K562 (cell line): ENCODE results near the gene RNGTT. TPM values are rescaled to one million over a fixed set of nuclear protein-coding genes. Genes with fewer than 3 reads are reported as not detected.

ENCODE experiments used
- ATAC-seq: fragments of 200-7000 bp; cut with Tn5 transposase; 3 replicates; pipeline ENCODE4 v1.9.1; 2020; ENCODE audit warnings: moderate library complexity
- BruUV-seq: library from RNA; stranded (reverse); fragments of 400-500 nt; replicated peaks from 2 replicates; lab custom pipeline; 2021; lab: Mats Ljungman, UMichigan
- CTCF ChIA-PET: fragments of 300-600 bp; formaldehyde crosslinking; extraction: SDS; loops from one replicate; lab custom pipeline; 2021; ENCODE audit warnings: low intra/inter-chr PET ratio; lab: Yijun Ruan, JAX
- POLR2A ChIA-PET: fragments of 300-600, 350-650 bp; sonication (Branson Sonifier 250); formaldehyde crosslinking; extraction: SDS; loops from one replicate; lab custom pipeline; 2021; ENCODE audit warnings: antibody characterized with exemption, inconsistent platforms; lab: Yijun Ruan, JAX
- DNase-seq, 4 experiments: peaks; one replicate each; pipeline versions ENCODE4 v3.0.0 to v3.0.0-alpha.2; 2011 to 2018; ENCODE audit warnings: low spot score in 3 of 4, mixed read lengths in 3 of 4; ENCODE audit errors: extremely low read depth in 1 of 4
- FAIRE-seq: peaks from 2 replicates; lab custom pipeline; 2011; peaks lifted over from hg19 to GRCh38; lab: Jason Lieb, UNC
- H2AFZ ChIP-seq: 2 replicates; pipeline ENCODE4 v1.6.0; 2011; ENCODE audit warnings: low read depth, low read length, control low read depth, inconsistent platforms
- H3K27ac ChIP-seq: fragments of 200-600 bp; 3 replicates; pipeline ENCODE4 v1.8.0; 2011; ENCODE audit warnings: low read depth, mild to moderate bottlenecking, control low read depth, inconsistent platforms, low read length, moderate library complexity, mixed read lengths; ENCODE audit errors: extremely low read depth
- H3K27me3 ChIP-seq, 2 experiments: fragments of 300-600 bp in 1 of 2; 2 replicates in 1 of 2; 3 replicates in 1 of 2; pipeline versions ENCODE4 v1.6.0 to v1.8.0; 2011; ENCODE audit warnings: inconsistent platforms in 2 of 2, low read length in 2 of 2, mild to moderate bottlenecking in 1 of 2, mixed read lengths in 1 of 2, moderate library complexity in 1 of 2; ENCODE audit not compliant: control insufficient read depth in 2 of 2, insufficient read depth in 2 of 2
- H3K36me3 ChIP-seq: fragments of 300-600 bp; 3 replicates; pipeline ENCODE4 v1.8.0; 2011; ENCODE audit warnings: mild to moderate bottlenecking, low read length, inconsistent platforms; ENCODE audit not compliant: control insufficient read depth, insufficient read depth
- H3K4me1 ChIP-seq, 2 experiments: fragments of 200-600 bp in 1 of 2; replicated peaks in 1 of 2; 2 replicates in 1 of 2; 3 replicates in 1 of 2; pipeline versions ENCODE4 v1.5.1 to v1.8.0; 2011; ENCODE audit warnings: inconsistent platforms in 2 of 2, low read length in 2 of 2, mild to moderate bottlenecking in 1 of 2, mixed read lengths in 1 of 2, moderate library complexity in 1 of 2; ENCODE audit not compliant: control insufficient read depth in 2 of 2, insufficient read depth in 2 of 2
- H3K4me2 ChIP-seq: 2 replicates; pipeline ENCODE4 v1.6.1; 2011; ENCODE audit warnings: low read length, control low read depth, inconsistent platforms, mixed read lengths; ENCODE audit not compliant: insufficient read depth
- H3K4me3 ChIP-seq: fragments of 200-600 bp; sonication (generic), shearing (Covaris generic); 2 replicates; pipeline ENCODE4 v1.5.1; 2016; ENCODE audit warnings: control low read depth, inconsistent platforms
- H3K79me2 ChIP-seq: fragments of 200-600 bp; 3 replicates; pipeline ENCODE4 v1.8.0; 2011; ENCODE audit warnings: low read length, inconsistent platforms; ENCODE audit not compliant: control insufficient read depth, insufficient read depth
- H3K9ac ChIP-seq, 2 experiments: 2 replicates each; pipeline versions ENCODE4 v1.6.0 to v1.6.1; 2011; ENCODE audit warnings: low read depth in 2 of 2, low read length in 2 of 2, control low read depth in 1 of 2, inconsistent platforms in 1 of 2, mild to moderate bottlenecking in 1 of 2, mixed read lengths in 1 of 2; ENCODE audit not compliant: insufficient read depth in 1 of 2
- H3K9me1 ChIP-seq: one replicate; pipeline ENCODE4 v1.6.0; 2011; ENCODE audit warnings: inconsistent platforms, mild to moderate bottlenecking, low read length, moderate library complexity; ENCODE audit not compliant: control insufficient read depth, insufficient read depth
- H3K9me3 ChIP-seq: replicated peaks from 2 replicates; pipeline ENCODE4 v1.5.1; 2011; ENCODE audit warnings: low read depth, low read length, inconsistent platforms; ENCODE audit not compliant: control insufficient read depth, insufficient read depth
- H4K20me1 ChIP-seq: replicated peaks from 2 replicates; pipeline ENCODE4 v1.6.1; 2011; ENCODE audit warnings: low read length, inconsistent platforms, mixed read lengths; ENCODE audit not compliant: control insufficient read depth, insufficient read depth
- ARHGAP35 ChIP-seq: fragments of 450-650 bp; IDR thresholded peaks from 2 replicates; pipeline ENCODE4 v1.6.1; 2018; ENCODE audit not compliant: partially characterized antibody
- CREB3 ChIP-seq: fragments of 450-650 bp; conservative IDR thresholded peaks from 2 replicates; pipeline ENCODE4 v1.6.1; 2016; ENCODE audit warnings: missing genetic modification characterization, low read depth, mild to moderate bottlenecking, missing compliant biosample characterization, moderate library complexity
- ERF ChIP-seq: fragments of 450-650 bp; formaldehyde crosslinking; IDR thresholded peaks from 2 replicates; pipeline ENCODE4 v1.4.0; 2020; ENCODE audit warnings: mild to moderate bottlenecking, mixed read lengths
- HDAC3 ChIP-seq: fragments of 450-650 bp; IDR thresholded peaks from 2 replicates; pipeline ENCODE4 v1.6.1; 2018; ENCODE audit warnings: borderline replicate concordance, mild to moderate bottlenecking, moderate library complexity; ENCODE audit not compliant: partially characterized antibody
- MTA1 ChIP-seq: fragments of 450-650 bp; IDR thresholded peaks from 2 replicates; pipeline ENCODE4 v1.6.1; 2017; ENCODE audit warnings: borderline replicate concordance
- NR2C2 ChIP-seq, 2 experiments: fragments of 200-800 bp in 1 of 2; sonication (Bioruptor generic) in 1 of 2; sonication (generic) in 1 of 2; formaldehyde crosslinking in 1 of 2; IDR thresholded peaks; 2 replicates each; pipeline versions ENCODE4 v1.6.1 to v1.8.0; 2016 to 2022; ENCODE audit warnings: mild to moderate bottlenecking in 1 of 2, missing compliant biosample characterization in 1 of 2, missing genetic modification characterization in 1 of 2, missing genetic modification reagents in 1 of 2
- SUPT5H ChIP-seq: fragments of 450-650 bp; IDR thresholded peaks from 2 replicates; pipeline ENCODE4 v1.6.1; 2016
- TAF1 ChIP-seq: IDR thresholded peaks from 2 replicates; pipeline ENCODE4 v1.6.1; 2011; ENCODE audit warnings: mild to moderate bottlenecking, low read length, moderate library complexity; ENCODE audit not compliant: insufficient read depth, control insufficient read depth, severe bottlenecking; ENCODE audit errors: extremely low read depth
- TBL1XR1 ChIP-seq, 2 experiments: IDR thresholded peaks; 2 replicates each; pipeline ENCODE4 v1.6.1; 2012; ENCODE audit warnings: improper control_type of control experiment in 2 of 2, low read length in 2 of 2, mild to moderate bottlenecking in 1 of 2
- ZFP1 ChIP-seq: fragments of 450-650 bp; formaldehyde crosslinking; IDR thresholded peaks from 2 replicates; pipeline ENCODE4 v1.4.0; 2020; ENCODE audit warnings: mild to moderate bottlenecking, mixed read lengths
- ZSCAN32 ChIP-seq: fragments of 450-650 bp; formaldehyde crosslinking; IDR thresholded peaks from 2 replicates; pipeline ENCODE4 v1.4.0; 2020; ENCODE audit warnings: mild to moderate bottlenecking, moderate library complexity
- in situ Hi-C: fragments of 300-500 bp; cut with MboI; formaldehyde crosslinking; loops from 4 replicates; pipeline ENCODE4 v1.15.0; 2018; ENCODE audit warnings: inconsistent platforms, mixed read lengths
- intact Hi-C: fragments of 100-400 bp; cut with micrococcal nuclease; formaldehyde crosslinking; loops from 2 replicates; pipeline ENCODE4 v1.14.2; 2022
- polyA plus RNA-seq, 8 experiments: library from polyadenylated mRNA; depleted of rRNA in 4 of 8; stranded (reverse) in 5 of 8; unstranded in 3 of 8; fragments of >200 nt; fragmentation: Nextera tagmentation in 2 of 8; fragmentation: Illumina TruSeq in 1 of 8; extraction: Ambion mirVana in 2 of 8; extraction: Trizol in 1 of 8; gene quantifications; 2 replicates each; pipeline versions ENCODE4 v1.2.1 to v1.2.3, GENCODE V29; 2011 to 2014; ENCODE audit warnings: inconsistent platforms in 1 of 8, missing spikeins in 1 of 8
- total RNA-seq, 7 experiments: library from RNA; depleted of rRNA in 6 of 7; stranded (reverse); fragments of >200 nt in 6 of 7; fragmentation: Illumina TruSeq in 2 of 7; extraction: Trizol in 2 of 7; gene quantifications; 2 replicates each; pipeline versions ENCODE4 v1.2.1 to v1.2.3, GENCODE V29; 2011 to 2021; ENCODE audit warnings: low replicate concordance in 1 of 7

The RNGTT gene
- total and polyA plus RNA-seq, 9 of the 15 experiments (the other 6 are each of a cell fraction or from before 2014, with no cell fraction given): 6.1 to 31.7 (median 19.5) TPM

GRCh38 chr6:88785478-88785877, 177.9 kb downstream of the RNGTT start:
- no peaks in the 10 kb centered on the region for H3K79me2 ChIP-seq
- in situ Hi-C loops: no loop called here
- ATAC-seq (no peak), DNase-seq (no peak), FAIRE-seq (no peak)
- intact Hi-C loops: no loop called here
- H3K27me3 ChIP-seq: no peaks in the 10 kb centered on the region
- ChIA-PET CTCF (no interaction called here), POLR2A (no interaction called here)
- H4K20me1 ChIP-seq: no peaks in the 10 kb centered on the region
- TF ChIP-seq CREB3 (tag): no peak
- no peak for TF ChIP-seq ZSCAN32 (CRISPR knock-in tag)
- no peak for TF ChIP-seq TAF1
- no peak for TF ChIP-seq ERF (CRISPR knock-in tag)
- no peak for TF ChIP-seq MTA1
- TF ChIP-seq ARHGAP35: no peak
- no peak for TF ChIP-seq HDAC3
- no peak for TF ChIP-seq TBL1XR1 (IDR thresholded peaks at IDR 0.05; ENCODE audit: low read length in 2 of 2)
- no peak for TF ChIP-seq ZFP1
- no peak for TF ChIP-seq SUPT5H
- no peak for TF ChIP-seq NR2C2 (CRISPR knock-in tag; IDR thresholded peaks at IDR 0.05)
- no peak for TF ChIP-seq NR2C2 (tag; IDR thresholded peaks at IDR 0.05)
- no peak overlapping the region for H2AFZ ChIP-seq
- no peak overlapping the region for H3K27ac ChIP-seq
- no peak overlapping the region for H3K4me2 ChIP-seq
- H3K9ac ChIP-seq: no peak overlapping the region
- no TSS peak for BruUV-seq
- H3K9me1 ChIP-seq: no peaks in the 10 kb centered on the region
- peaks cover 2% of the 10 kb centered on the region; the same call in 1 of the 3 replicates for H3K36me3 ChIP-seq
- H3K4me3 ChIP-seq: no peak overlapping the region
- H3K4me1 ChIP-seq: no peaks in the 10 kb centered on the region
- peaks cover 3% of the 10 kb centered on the region; the same call in 1 of the 2 replicates for H3K9me3 ChIP-seq
